Sigmoid colon (tissue), 4 donors: ENCODE measurements around the gene MOB3B.

ENCODE experiments used
- EP300 ChIP-seq, 4 donors: sonication (generic); formaldehyde crosslinking; IDR thresholded peaks; one replicate each; pipeline ENCODE4 v1.6.1; 2017; ENCODE audit warnings: antibody characterized with exemption in 4 of 4
- POLR2A ChIP-seq, 2 donors: fragments of 450-650 bp; IDR thresholded peaks; one replicate each; pipeline ENCODE4 v1.6.1; 2016; ENCODE audit warnings: antibody characterized with exemption in 2 of 2, mild to moderate bottlenecking in 2 of 2, moderate library complexity in 2 of 2
- POLR2AphosphoS5 ChIP-seq, 4 donors: sonication (generic); formaldehyde crosslinking; IDR thresholded peaks; one replicate each; pipeline ENCODE4 v1.6.1; 2017; ENCODE audit warnings: antibody characterized with exemption in 4 of 4
- TF ChIP-seq, protein P1 (sequence below), 4 experiments: fragments of 450-650 bp in 3 of 4; fragments of 200-600 bp in 1 of 4; IDR thresholded peaks; one replicate each; pipeline ENCODE4 v1.5.1; 2016 to 2019; ENCODE audit warnings: antibody characterized with exemption in 4 of 4, mild to moderate bottlenecking in 3 of 4, moderate library complexity in 2 of 4

DNA sequence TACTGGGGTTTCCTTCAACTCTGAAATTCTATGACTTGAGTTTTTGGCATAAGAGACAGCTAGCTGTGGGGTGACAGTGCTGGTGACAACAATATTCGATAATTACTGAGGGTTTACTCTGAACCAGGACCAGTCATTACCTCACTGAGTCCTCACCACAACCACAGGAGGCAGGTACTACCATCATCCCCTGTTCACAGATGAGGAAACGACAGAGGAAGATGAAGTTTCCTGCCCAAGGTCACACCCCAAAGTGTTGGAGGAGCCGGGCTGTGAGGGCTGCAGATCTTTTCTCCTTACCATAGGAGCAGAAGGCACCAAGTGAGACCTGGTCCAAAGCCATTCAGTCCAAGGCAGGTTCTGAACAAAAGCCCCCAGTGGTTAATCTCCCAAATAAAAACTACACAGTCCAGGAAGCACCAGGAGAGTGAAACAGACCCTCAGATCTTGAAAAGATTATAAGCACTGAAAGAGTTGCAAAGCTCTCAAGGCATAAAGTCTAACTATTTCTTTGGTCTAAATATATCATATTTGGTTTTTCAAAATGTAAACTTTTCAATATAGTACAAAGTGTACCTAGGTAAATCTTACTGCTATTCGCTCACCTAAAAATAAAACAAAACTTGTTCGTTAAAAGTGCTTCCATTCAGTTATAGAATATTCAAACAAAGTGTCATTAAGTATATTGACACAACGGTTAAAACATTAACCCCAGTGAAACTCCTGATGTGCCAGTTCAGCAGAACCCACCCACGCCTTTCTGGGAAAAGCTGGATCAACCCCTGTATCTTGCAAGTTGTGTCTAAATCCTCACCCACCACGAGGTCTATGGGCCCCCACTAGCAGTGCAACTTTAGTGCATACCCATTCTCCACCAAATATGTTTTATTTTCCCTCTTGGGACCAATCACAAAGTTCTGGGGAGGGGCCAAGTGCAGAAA is 150.0 kb downstream of the MOB3B start:
- TF ChIP-seq, protein P1, sequence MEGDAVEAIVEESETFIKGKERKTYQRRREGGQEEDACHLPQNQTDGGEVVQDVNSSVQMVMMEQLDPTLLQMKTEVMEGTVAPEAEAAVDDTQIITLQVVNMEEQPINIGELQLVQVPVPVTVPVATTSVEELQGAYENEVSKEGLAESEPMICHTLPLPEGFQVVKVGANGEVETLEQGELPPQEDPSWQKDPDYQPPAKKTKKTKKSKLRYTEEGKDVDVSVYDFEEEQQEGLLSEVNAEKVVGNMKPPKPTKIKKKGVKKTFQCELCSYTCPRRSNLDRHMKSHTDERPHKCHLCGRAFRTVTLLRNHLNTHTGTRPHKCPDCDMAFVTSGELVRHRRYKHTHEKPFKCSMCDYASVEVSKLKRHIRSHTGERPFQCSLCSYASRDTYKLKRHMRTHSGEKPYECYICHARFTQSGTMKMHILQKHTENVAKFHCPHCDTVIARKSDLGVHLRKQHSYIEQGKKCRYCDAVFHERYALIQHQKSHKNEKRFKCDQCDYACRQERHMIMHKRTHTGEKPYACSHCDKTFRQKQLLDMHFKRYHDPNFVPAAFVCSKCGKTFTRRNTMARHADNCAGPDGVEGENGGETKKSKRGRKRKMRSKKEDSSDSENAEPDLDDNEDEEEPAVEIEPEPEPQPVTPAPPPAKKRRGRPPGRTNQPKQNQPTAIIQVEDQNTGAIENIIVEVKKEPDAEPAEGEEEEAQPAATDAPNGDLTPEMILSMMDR (IDR thresholded peaks at IDR 0.05) = no peak
- TF ChIP-seq POLR2A (IDR thresholded peaks at IDR 0.05) (no peak), POLR2AphosphoS5 (IDR thresholded peaks at IDR 0.05) (no peak), EP300 (IDR thresholded peaks at IDR 0.05) (no peak)
